ENCODE results near the gene CELA2B. TPM values are rescaled to one million over a fixed set of nuclear protein-coding genes. Genes with fewer than 3 reads are reported as not detected.
"Not testable (repeated sequence)": the region's sequence is repeated elsewhere in the genome, so short reads cannot be mapped to it uniquely, and the experiment has no call there.

The CELA2B gene
- total RNA-seq = not detected
- not detected for polyA plus RNA-seq (ENCODE audit: insufficient read depth, low read depth, low replicate concordance)
- long read RNA-seq, donor 1 = 0 reads
- long read RNA-seq, donor 2 = 0 reads
- long read RNA-seq, donor 3, partial matches to known transcripts = 7 of 26 reads
- long read RNA-seq, donor 3, other reads (novel, unspliced or antisense) = 19 of 26 reads
- long read RNA-seq, donor 4, partial matches to known transcripts = 22 of 28 reads
- long read RNA-seq, donor 4, other reads (novel, unspliced or antisense) = 6 of 28 reads
- long read RNA-seq, donor 5 = 0 reads
- long read RNA-seq, donor 6 = 0 reads
- long read RNA-seq, donor 7 = 0 reads
- long read RNA-seq, donor 8 = 0 reads
- long read RNA-seq, donor 9 = 0 reads
- long read RNA-seq, donor 10, partial matches to known transcripts = 0 of 12 reads
- long read RNA-seq, donor 10, other reads (novel, unspliced or antisense) = 12 of 12 reads

DNA sequence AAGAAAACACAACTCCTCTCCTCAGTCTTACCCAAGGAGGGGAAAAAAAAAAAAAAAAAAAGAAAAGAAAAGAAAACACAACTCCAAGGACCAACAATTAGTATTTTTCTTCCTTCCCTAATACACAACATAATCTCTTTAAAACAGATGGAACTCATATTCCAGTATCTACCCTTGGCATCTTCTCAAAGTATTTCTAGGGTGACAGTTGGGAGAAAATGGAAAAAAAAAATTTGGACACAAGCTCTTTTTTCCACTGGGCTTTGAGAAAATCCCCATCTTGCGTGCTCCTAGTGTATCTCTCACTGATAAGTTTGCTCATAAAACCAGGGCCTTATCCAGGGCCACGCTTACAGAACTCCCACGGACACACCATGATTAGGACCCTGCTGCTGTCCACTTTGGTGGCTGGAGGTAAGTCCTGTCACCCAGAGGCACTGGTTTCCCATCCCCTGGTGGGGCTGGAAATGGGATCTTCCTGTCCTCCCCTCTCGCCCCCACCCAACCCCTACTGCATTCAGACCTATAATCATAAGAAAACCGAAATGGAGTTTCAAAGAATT, at the start of gene CELA2B:
Gene CELA2B (plus strand): TSS at position 353 of the 563 bp plus-strand sequence. CDS start 22 bp downstream, at position 375.
- H3K36me3 ChIP-seq (ENCODE audit: control insufficient read depth in 2 of 3, insufficient read depth in 3 of 3, low read length in 3 of 3) = no peaks in the 10 kb centered on the region
- no peaks in the 10 kb centered on the region for H3K4me1 ChIP-seq (ENCODE audit: control insufficient read depth in 2 of 3, insufficient read depth in 2 of 3, low read depth in 1 of 3, low read length in 3 of 3)
- H3K4me3 ChIP-seq (ENCODE audit: low read length in 3 of 3) = no peak within 1 kb of the TSS
- TF ChIP-seq, protein P1, sequence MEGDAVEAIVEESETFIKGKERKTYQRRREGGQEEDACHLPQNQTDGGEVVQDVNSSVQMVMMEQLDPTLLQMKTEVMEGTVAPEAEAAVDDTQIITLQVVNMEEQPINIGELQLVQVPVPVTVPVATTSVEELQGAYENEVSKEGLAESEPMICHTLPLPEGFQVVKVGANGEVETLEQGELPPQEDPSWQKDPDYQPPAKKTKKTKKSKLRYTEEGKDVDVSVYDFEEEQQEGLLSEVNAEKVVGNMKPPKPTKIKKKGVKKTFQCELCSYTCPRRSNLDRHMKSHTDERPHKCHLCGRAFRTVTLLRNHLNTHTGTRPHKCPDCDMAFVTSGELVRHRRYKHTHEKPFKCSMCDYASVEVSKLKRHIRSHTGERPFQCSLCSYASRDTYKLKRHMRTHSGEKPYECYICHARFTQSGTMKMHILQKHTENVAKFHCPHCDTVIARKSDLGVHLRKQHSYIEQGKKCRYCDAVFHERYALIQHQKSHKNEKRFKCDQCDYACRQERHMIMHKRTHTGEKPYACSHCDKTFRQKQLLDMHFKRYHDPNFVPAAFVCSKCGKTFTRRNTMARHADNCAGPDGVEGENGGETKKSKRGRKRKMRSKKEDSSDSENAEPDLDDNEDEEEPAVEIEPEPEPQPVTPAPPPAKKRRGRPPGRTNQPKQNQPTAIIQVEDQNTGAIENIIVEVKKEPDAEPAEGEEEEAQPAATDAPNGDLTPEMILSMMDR (IDR thresholded peaks at IDR 0.05; ENCODE audit: borderline replicate concordance, extremely low read depth, insufficient read depth) = no peak
- H3K27ac ChIP-seq (ENCODE audit: low read depth in 2 of 2, low read length in 2 of 2) = no peak within 1 kb of the TSS
- intact Hi-C loops (cut with DNase I) = no loop called here
- FAIRE-seq = no peak
- H3K9me3 ChIP-seq (ENCODE audit: control insufficient read depth in 2 of 3, insufficient read depth in 1 of 3, low read length in 3 of 3) = no peaks in the 10 kb centered on the region
- no peak within 1 kb of the TSS for H3K9ac ChIP-seq (ENCODE audit: low read length in 3 of 3)
- peak in 1 of 5 donors; percentile 38 for DNase-seq
- no peaks in the 10 kb centered on the region for H3K27me3 ChIP-seq (ENCODE audit: control insufficient read depth, insufficient read depth, low read length)

DNA sequence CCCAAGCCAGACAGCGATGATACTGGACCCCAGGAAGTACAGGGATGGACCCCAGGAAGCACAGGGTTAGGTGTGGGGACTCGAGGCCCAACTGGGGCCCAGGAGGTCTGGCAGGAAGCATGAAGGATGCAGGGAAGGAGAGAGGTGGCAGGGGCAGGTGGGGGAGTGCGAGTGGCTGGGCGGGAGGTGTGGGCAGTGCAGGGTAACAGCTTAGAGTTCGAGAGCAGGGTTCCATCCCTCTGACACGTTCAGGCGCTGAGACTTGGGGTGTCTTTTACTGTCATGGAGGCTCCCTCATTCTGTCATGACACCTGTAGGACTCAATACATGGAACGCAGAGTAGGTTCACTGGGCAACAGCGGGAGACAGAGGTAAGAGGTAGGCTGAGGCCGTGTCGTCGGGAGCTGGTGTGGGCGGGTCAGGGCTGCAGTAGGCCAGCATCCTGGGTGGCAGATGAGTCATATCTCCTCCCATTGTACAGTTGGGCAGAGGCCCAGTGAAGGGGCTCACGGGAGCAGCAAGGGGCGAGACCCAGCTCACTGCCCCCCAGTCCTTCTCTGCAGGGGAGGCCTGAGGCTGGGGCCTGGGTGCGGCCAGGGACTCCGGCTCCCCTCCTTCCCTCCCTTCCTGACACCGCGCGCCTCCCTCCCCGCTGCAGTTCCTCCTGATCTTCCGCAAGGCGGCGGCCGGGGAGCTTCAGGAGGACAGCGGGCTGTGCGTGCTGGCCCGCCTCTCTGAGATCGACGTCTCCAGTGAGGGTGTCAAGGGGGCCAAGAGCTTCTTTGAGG, 49.2 kb upstream of the CELA2B start:
- FAIRE-seq = no peak
- H3K4me3 ChIP-seq (ENCODE audit: low read length in 3 of 3) = no peak overlapping the region
- H3K36me3 ChIP-seq (ENCODE audit: control insufficient read depth in 2 of 3, insufficient read depth in 3 of 3, low read length in 3 of 3) = peaks cover 0 to 4% (median 0%) of the 10 kb centered on the region in 3 donors
- no peaks in the 10 kb centered on the region for H3K4me1 ChIP-seq (ENCODE audit: control insufficient read depth in 2 of 3, insufficient read depth in 2 of 3, low read depth in 1 of 3, low read length in 3 of 3)
- intact Hi-C loops (cut with DNase I) = loop anchor here (10.0 kb wide), 1 partner anchor 302 kb away; no protein-coding TSS in a partner anchor
- H3K9me3 ChIP-seq (ENCODE audit: control insufficient read depth in 2 of 3, insufficient read depth in 1 of 3, low read length in 3 of 3) = no peaks in the 10 kb centered on the region
- TF ChIP-seq, protein P1 (IDR thresholded peaks at IDR 0.05; ENCODE audit: borderline replicate concordance, extremely low read depth, insufficient read depth) = no peak
- H3K9ac ChIP-seq (ENCODE audit: low read length in 3 of 3) = no peak overlapping the region
- H3K27me3 ChIP-seq (ENCODE audit: control insufficient read depth, insufficient read depth, low read length) = no peaks in the 10 kb centered on the region
- DNase-seq = peak in 1 of 5 donors; percentile 38
- no peak overlapping the region for H3K27ac ChIP-seq (ENCODE audit: low read depth in 2 of 2, low read length in 2 of 2)

- H3K4me1 ChIP-seq (ENCODE audit: control insufficient read depth in 2 of 3, insufficient read depth in 2 of 3, low read depth in 1 of 3, low read length in 3 of 3) = no peaks in the 10 kb centered on the region
- DNase-seq = no peak
- H3K9ac ChIP-seq (ENCODE audit: low read length in 3 of 3) = no peak overlapping the region
- H3K27ac ChIP-seq (ENCODE audit: low read depth in 2 of 2, low read length in 2 of 2) = no peak overlapping the region
- H3K4me3 ChIP-seq (ENCODE audit: low read length in 3 of 3) = no peak overlapping the region
- no peak for FAIRE-seq
- H3K27me3 ChIP-seq (ENCODE audit: control insufficient read depth, insufficient read depth, low read length) = no peaks in the 10 kb centered on the region
- intact Hi-C loops (cut with DNase I) = loop anchor here (10.0 kb wide), 1 partner anchor 302 kb away; no protein-coding TSS in a partner anchor
- no peaks in the 10 kb centered on the region for H3K9me3 ChIP-seq (ENCODE audit: control insufficient read depth in 2 of 3, insufficient read depth in 1 of 3, low read length in 3 of 3)
- TF ChIP-seq, protein P1 (IDR thresholded peaks at IDR 0.05; ENCODE audit: borderline replicate concordance, extremely low read depth, insufficient read depth) = no peak
- peaks cover 0 to 4% (median 0%) of the 10 kb centered on the region in 3 donors for H3K36me3 ChIP-seq (ENCODE audit: control insufficient read depth in 2 of 3, insufficient read depth in 3 of 3, low read length in 3 of 3)
These were observed 48.6 kb upstream of the CELA2B start for GRCh38 chr1:15427280-15427666.

DNA sequence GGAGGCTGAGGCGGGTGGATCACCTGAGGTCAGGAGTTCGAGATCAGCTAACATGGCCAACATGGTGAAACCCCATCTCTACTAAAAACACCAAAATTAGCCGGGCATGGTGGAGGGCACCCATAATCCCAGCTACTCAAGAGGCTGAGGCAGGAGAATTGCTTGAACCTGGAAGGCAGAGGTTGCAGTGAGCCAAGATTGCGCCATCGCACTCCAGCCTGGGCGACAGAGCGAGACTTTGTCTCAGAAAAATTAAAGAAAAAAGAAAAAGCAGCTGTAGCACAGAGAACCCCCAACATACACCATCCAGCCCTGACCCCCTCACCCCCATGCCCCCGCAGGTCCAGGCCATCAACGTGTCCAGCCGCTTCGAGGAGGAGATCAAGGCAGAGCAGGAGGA, 47.7 kb upstream of the CELA2B start:
- DNase-seq; H3K9ac ChIP-seq (ENCODE audit: low read length in 3 of 3); H3K36me3 ChIP-seq (ENCODE audit: control insufficient read depth in 2 of 3, insufficient read depth in 3 of 3, low read length in 3 of 3); FAIRE-seq; H3K9me3 ChIP-seq (ENCODE audit: control insufficient read depth in 2 of 3, insufficient read depth in 1 of 3, low read length in 3 of 3); H3K4me3 ChIP-seq (ENCODE audit: low read length in 3 of 3); H3K27me3 ChIP-seq (ENCODE audit: control insufficient read depth, insufficient read depth, low read length); H3K27ac ChIP-seq (ENCODE audit: low read depth in 2 of 2, low read length in 2 of 2); H3K4me1 ChIP-seq (ENCODE audit: control insufficient read depth in 2 of 3, insufficient read depth in 2 of 3, low read depth in 1 of 3, low read length in 3 of 3): not testable (repeated sequence)
- intact Hi-C loops (cut with DNase I) = loop anchor here (10.0 kb wide), 1 partner anchor 303 kb away; no protein-coding TSS in a partner anchor
